HG03095 (cell line): ENCODE data around the gene NECAP2.
A peak's percentile ranks its signal among the peaks of the same experiment; 100 is the strongest.
"Not testable (repeated sequence)": the region's sequence is repeated elsewhere in the genome, so short reads cannot be mapped to it uniquely, and the experiment has no call there.

Experiments used
- ATAC-seq: cut with Tn5 transposase; IDR thresholded peaks from one replicate; pipeline ENCODE4 v1.9.1; 2021; ENCODE audit warnings: moderate library complexity; ENCODE audit not compliant: unreplicated experiment

NECAP2 gene

GRCh38 chr1:16492937-16493336 is 52.4 kb downstream of the NECAP2 start:
- ATAC-seq: not testable (repeated sequence)

- not testable (repeated sequence) for ATAC-seq
Observed at GRCh38 chr1:16493731-16494130, 53.2 kb downstream of the NECAP2 start.

DNA sequence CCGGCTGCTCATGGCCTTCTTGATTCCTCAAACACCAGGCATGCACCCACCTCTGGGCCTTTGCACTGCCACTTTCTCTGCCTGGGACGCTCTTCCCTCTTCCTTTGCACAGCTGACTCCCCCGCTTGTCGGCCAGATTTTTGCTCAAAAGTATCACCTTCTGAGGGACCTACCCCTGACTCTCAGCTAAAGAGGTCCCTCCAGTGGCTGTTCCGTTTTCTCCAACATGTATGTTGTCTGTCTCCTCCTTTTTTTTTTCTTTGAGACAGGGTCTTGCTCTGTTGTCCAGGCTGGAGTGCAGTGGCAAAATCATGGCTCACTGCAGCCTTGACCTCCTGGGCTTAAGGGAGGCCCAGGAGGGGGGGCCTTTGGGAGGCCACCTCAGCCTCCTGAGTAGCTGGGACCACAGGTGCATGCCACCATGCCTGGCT is 57.0 kb downstream of the NECAP2 start:
- not testable (repeated sequence) for ATAC-seq

DNA sequence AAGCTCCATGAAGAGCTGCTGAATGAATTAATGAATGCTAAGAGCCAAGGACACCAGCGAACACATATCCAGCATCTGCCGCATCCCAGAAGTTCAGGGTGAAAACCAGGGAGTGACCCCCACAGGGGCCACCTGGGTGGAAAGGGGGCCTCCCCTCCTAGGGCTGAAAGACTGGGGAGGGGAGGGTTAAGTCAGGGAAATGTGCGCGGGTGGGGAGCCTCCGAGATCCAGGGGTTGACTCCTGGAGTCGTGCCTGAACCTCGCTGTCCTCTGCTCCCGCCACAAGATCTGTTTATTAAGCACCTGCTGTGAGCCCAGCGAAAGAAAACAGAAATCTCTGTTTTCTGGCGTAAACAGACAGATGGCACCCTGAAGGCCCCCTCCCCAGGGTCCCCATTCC is 57.5 kb downstream of the NECAP2 start:
- ATAC-seq: not testable (repeated sequence)

DNA sequence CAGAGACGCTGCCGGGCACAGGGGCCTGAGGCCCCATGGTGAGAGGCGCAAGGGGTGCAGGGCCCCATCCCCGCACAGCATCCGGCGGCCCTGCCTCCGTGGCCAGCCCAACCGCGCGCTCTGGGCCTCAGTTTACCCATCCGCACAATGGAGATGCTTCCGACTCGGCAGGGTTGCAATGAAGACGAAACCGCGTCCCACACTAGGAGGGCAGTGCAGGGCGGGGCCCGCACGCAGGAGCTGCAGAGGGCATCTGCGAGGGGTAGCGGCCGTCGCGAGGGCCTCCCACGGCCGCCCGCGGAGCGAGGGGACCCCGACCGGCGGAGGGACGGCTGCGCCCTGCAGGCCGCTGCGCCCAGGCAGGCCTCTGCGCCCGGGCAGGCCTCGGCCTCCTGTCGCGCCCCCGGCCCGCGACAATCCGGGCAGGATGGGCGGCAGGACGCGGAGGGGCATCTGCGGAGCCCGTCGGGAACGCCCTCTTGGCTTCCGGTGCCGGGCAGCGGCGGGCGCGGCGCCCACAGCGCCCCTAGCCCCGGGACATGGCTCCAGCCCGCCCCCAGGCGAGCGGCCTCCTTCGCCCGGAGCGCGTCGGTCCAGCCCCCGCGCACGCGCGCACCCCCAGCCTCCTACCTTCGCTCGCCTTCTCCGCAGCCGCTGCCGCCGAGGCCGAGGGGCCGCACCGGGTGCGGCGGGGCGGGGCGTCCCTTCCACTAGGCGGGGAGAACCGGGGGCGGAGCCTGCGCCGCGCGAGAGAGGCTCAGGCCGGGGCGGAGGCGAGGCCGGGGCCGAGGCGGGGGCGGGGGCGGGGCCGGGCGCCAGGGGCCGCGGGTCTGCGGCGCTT is 58.3 kb downstream of the NECAP2 start:
- ATAC-seq: peak; percentile 81

DNA sequence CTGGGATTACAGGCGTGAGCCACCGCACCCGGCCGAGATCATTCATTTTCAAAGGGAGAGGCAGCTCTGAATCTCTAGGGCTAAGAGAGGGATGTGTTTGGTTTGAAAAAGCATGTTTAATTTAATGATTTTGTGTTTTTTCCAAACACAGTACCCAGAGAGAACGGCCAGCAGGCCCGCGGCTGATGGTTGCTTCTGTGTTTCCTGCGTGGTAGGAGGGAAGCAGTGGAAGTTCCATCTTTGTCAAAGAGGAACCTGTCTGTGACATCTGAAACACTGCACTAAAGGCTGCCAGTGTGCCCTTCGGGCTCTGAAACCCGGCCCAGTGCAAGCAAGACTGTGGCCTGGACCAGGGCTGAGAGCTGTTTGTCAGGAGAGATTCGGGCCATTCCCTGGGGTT is 59.9 kb downstream of the NECAP2 start:
- ATAC-seq: not testable (repeated sequence)

- ATAC-seq: not testable (repeated sequence)
Observed at GRCh38 chr1:16500975-16501374, 60.5 kb downstream of the NECAP2 start.

GRCh38 chr1:16501446-16501845 is 60.9 kb downstream of the NECAP2 start:
- not testable (repeated sequence) for ATAC-seq

DNA sequence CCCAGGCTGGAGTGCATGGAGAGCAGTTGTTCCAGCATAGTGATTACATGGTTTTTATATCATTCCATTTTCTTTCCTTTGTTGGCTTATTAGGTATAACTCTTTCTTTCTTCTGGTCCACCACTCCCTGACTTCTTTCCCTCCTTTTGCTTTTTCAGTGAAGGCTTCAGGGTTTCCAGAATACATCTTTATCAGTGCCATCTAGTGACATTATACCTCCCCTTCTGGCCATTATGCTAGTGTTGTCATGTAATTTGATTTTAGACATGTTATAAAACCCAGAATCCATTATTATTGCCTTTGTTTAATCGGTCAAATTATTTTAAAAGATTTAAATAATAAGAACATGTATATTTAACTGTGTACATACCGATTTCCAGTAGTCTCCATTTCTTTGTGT is 63.0 kb downstream of the NECAP2 start:
- ATAC-seq: no peak

DNA sequence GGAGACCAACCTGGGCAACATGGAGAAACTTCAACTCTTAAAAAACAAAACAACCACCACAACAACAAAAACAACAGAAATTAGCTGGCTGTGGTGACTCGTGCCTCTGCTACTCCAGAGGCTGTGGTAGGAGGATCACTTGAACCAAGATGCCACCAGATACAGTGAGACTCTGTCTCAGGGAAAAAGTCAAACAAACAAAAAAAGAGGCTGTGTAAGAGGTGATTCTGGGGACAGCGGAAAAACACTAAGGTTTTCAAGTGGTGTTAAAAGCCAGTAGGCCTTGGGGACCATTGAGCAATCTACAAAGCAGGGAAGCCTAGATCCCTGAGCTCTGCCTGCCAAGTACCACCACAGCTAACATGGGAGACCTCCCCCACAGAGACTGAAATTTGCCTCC is 65.3 kb downstream of the NECAP2 start:
- not testable (repeated sequence) for ATAC-seq

GRCh38 chr1:16506364-16507136 is 66.0 kb downstream of the NECAP2 start:
- not testable (repeated sequence) for ATAC-seq

GRCh38 chr1:16508861-16509445 is 68.4 kb downstream of the NECAP2 start:
- ATAC-seq: not testable (repeated sequence)
